Keratinocyte (primary cell): ENCODE data around the gene CDK2AP2.

ENCODE experiments used
- EZH2 ChIP-seq: IDR thresholded peaks from one replicate; pipeline ENCODE4 v1.6.1; 2012; ENCODE audit warnings: inconsistent platforms, mild to moderate bottlenecking, low read length, moderate library complexity
- TF ChIP-seq, protein P1 (sequence below), 3 experiments: IDR thresholded peaks in 1 of 3; conservative IDR thresholded peaks in 1 of 3; optimal IDR thresholded peaks in 1 of 3; 2 replicates in 2 of 3; 3 replicates in 1 of 3; pipeline versions ENCODE3 to v1.5.1; 2011; ENCODE audit warnings: low read length in 3 of 3, mild to moderate bottlenecking in 3 of 3, moderate library complexity in 2 of 3, control low read depth in 1 of 3, inconsistent platforms in 1 of 3; ENCODE audit not compliant: insufficient read depth in 2 of 3; ENCODE audit errors: extremely low read depth in 1 of 3

DNA sequence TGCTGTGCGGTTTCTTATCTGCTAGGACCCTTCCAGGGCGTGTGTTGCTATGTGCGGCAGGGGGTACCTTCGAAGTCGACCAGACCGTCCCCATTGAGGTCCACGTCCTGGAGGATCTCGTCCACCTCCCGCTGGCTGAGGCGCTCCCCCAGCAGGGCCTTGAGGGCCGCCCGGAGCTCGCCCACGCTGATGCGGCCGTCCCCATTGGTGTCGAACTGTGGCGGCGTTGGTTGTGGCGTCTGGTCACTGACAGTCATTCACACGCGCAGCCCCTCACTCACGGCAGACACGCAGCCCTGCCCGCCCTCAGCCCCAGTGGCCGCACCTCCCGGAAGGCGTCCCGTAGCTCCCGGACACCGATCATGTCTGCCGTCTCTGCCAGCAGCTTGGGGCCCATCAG, 11.8 kb upstream of the CDK2AP2 start:
- TF ChIP-seq, protein P1, sequence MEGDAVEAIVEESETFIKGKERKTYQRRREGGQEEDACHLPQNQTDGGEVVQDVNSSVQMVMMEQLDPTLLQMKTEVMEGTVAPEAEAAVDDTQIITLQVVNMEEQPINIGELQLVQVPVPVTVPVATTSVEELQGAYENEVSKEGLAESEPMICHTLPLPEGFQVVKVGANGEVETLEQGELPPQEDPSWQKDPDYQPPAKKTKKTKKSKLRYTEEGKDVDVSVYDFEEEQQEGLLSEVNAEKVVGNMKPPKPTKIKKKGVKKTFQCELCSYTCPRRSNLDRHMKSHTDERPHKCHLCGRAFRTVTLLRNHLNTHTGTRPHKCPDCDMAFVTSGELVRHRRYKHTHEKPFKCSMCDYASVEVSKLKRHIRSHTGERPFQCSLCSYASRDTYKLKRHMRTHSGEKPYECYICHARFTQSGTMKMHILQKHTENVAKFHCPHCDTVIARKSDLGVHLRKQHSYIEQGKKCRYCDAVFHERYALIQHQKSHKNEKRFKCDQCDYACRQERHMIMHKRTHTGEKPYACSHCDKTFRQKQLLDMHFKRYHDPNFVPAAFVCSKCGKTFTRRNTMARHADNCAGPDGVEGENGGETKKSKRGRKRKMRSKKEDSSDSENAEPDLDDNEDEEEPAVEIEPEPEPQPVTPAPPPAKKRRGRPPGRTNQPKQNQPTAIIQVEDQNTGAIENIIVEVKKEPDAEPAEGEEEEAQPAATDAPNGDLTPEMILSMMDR (optimal IDR thresholded peaks at IDR 0.05 in 1 of 3, IDR thresholded peaks at IDR 0.05 in 1 of 3, conservative IDR thresholded peaks at IDR 0.05 in 1 of 3; ENCODE audit: extremely low read depth in 1 of 3, insufficient read depth in 2 of 3, low read length in 3 of 3), result no peak
- TF ChIP-seq EZH2, result no peak
